HEK293 (cell line): Measurements from ENCODE around the gene CLTCL1.

ENCODE experiments used
- BCL11B ChIP-seq: fragments of 450-650 bp; formaldehyde crosslinking; IDR thresholded peaks from 2 replicates; pipeline ENCODE4 v1.5.1; 2016; ENCODE audit warnings: low read depth, missing biosample characterization, missing genetic modification characterization
- FEZF1 ChIP-seq: fragments of 450-650 bp; formaldehyde crosslinking; IDR thresholded peaks from 2 replicates; pipeline ENCODE4 v1.5.1; 2016; ENCODE audit warnings: missing biosample characterization, missing genetic modification characterization
- KLF17 ChIP-seq: fragments of 450-650 bp; formaldehyde crosslinking; IDR thresholded peaks from 2 replicates; pipeline ENCODE4 v1.5.1; 2016; ENCODE audit warnings: missing biosample characterization, missing genetic modification characterization
- KLF8 ChIP-seq: fragments of 450-650 bp; formaldehyde crosslinking; IDR thresholded peaks from 2 replicates; pipeline ENCODE4 v1.5.1; 2016; ENCODE audit warnings: missing biosample characterization, missing genetic modification characterization
- SCRT1 ChIP-seq: fragments of 450-650 bp; formaldehyde crosslinking; IDR thresholded peaks from 2 replicates; pipeline ENCODE4 v1.5.1; 2016; ENCODE audit warnings: missing biosample characterization, missing genetic modification characterization, borderline replicate concordance
- TCF7L2 ChIP-seq: IDR thresholded peaks from 2 replicates; pipeline ENCODE4 v1.6.1; 2011; ENCODE audit warnings: low read depth, mild to moderate bottlenecking, inconsistent platforms, low read length, moderate library complexity, borderline replicate concordance
- WT1 ChIP-seq: fragments of 450-650 bp; formaldehyde crosslinking; IDR thresholded peaks from 2 replicates; pipeline ENCODE4 v1.5.1; 2016; ENCODE audit warnings: missing biosample characterization, missing genetic modification characterization
- ZBTB1 ChIP-seq: fragments of 450-650 bp; formaldehyde crosslinking; IDR thresholded peaks from 2 replicates; pipeline ENCODE4 v1.5.1; 2016; ENCODE audit warnings: missing biosample characterization, missing genetic modification characterization
- ZBTB48 ChIP-seq: fragments of 450-650 bp; formaldehyde crosslinking; IDR thresholded peaks from 2 replicates; pipeline ENCODE4 v1.5.1; 2016; ENCODE audit warnings: missing biosample characterization, missing genetic modification characterization
- ZBTB7A ChIP-seq: fragments of 450-650 bp; formaldehyde crosslinking; IDR thresholded peaks from 2 replicates; pipeline ENCODE4 v1.5.1; 2016; ENCODE audit warnings: low read depth, missing biosample characterization, missing genetic modification characterization
- ZFP69B ChIP-seq: fragments of 450-650 bp; formaldehyde crosslinking; IDR thresholded peaks from 2 replicates; pipeline ENCODE4 v1.5.1; 2016; ENCODE audit warnings: missing biosample characterization, missing genetic modification characterization
- ZNF121 ChIP-seq: fragments of 450-650 bp; formaldehyde crosslinking; IDR thresholded peaks from 2 replicates; pipeline ENCODE4 v1.5.1; 2016; ENCODE audit warnings: missing biosample characterization, missing genetic modification characterization
- ZNF157 ChIP-seq: fragments of 450-650 bp; formaldehyde crosslinking; IDR thresholded peaks from 2 replicates; pipeline ENCODE4 v1.5.1; 2016; ENCODE audit warnings: missing biosample characterization, missing genetic modification characterization
- ZNF16 ChIP-seq: fragments of 450-650 bp; formaldehyde crosslinking; IDR thresholded peaks from 2 replicates; pipeline ENCODE4 v1.5.1; 2016; ENCODE audit warnings: low read depth, missing biosample characterization, missing genetic modification characterization
- ZNF2 ChIP-seq: fragments of 450-650 bp; formaldehyde crosslinking; IDR thresholded peaks from 2 replicates; pipeline ENCODE4 v1.5.1; 2016; ENCODE audit warnings: missing biosample characterization, missing genetic modification characterization
- ZNF202 ChIP-seq: fragments of 450-650 bp; formaldehyde crosslinking; IDR thresholded peaks from 2 replicates; pipeline ENCODE4 v1.5.1; 2016; ENCODE audit warnings: missing biosample characterization, missing genetic modification characterization, borderline replicate concordance
- ZNF23 ChIP-seq: fragments of 450-650 bp; formaldehyde crosslinking; IDR thresholded peaks from 2 replicates; pipeline ENCODE4 v1.5.1; 2016; ENCODE audit warnings: missing biosample characterization, missing genetic modification characterization, borderline replicate concordance
- ZNF274 ChIP-seq, 2 experiments: fragments of 200-500 bp in 1 of 2; fragments of 450-650 bp in 1 of 2; sonication (Bioruptor generic) in 1 of 2; formaldehyde crosslinking in 1 of 2; IDR thresholded peaks; 2 replicates each; pipeline versions ENCODE4 v1.5.1 to v1.6.1; 2014 to 2016; ENCODE audit warnings: borderline replicate concordance in 1 of 2, inconsistent platforms in 1 of 2, low read length in 1 of 2, missing biosample characterization in 1 of 2, missing genetic modification characterization in 1 of 2
- ZNF341 ChIP-seq: fragments of 450-650 bp; formaldehyde crosslinking; IDR thresholded peaks from 2 replicates; pipeline ENCODE4; 2016; ENCODE audit warnings: low read depth, missing biosample characterization, missing genetic modification characterization
- ZNF350 ChIP-seq: fragments of 450-650 bp; formaldehyde crosslinking; IDR thresholded peaks from 2 replicates; pipeline ENCODE4 v1.5.0; 2017; ENCODE audit warnings: missing biosample characterization, mild to moderate bottlenecking, missing genetic modification characterization
- ZNF449 ChIP-seq: fragments of 450-650 bp; formaldehyde crosslinking; IDR thresholded peaks from 2 replicates; pipeline ENCODE4 v1.5.1; 2017; ENCODE audit warnings: missing biosample characterization, mild to moderate bottlenecking, missing genetic modification characterization, moderate library complexity
- ZNF48 ChIP-seq: fragments of 450-650 bp; formaldehyde crosslinking; IDR thresholded peaks from 2 replicates; pipeline ENCODE4 v1.5.1; 2016; ENCODE audit warnings: missing biosample characterization, missing genetic modification characterization
- ZNF488 ChIP-seq: fragments of 450-650 bp; formaldehyde crosslinking; IDR thresholded peaks from 2 replicates; pipeline ENCODE4 v1.5.1; 2016; ENCODE audit warnings: missing biosample characterization, missing genetic modification characterization
- ZNF501 ChIP-seq: fragments of 450-650 bp; formaldehyde crosslinking; IDR thresholded peaks from 2 replicates; pipeline ENCODE4 v1.5.1; 2016; ENCODE audit warnings: missing biosample characterization, missing genetic modification characterization
- ZNF621 ChIP-seq: fragments of 450-650 bp; formaldehyde crosslinking; IDR thresholded peaks from 2 replicates; pipeline ENCODE4 v1.5.1; 2017; ENCODE audit warnings: missing biosample characterization, missing genetic modification characterization
- ZNF626 ChIP-seq: fragments of 450-650 bp; sonication (Bioruptor Pico); formaldehyde crosslinking; IDR thresholded peaks from 2 replicates; pipeline ENCODE4 v1.5.1; 2018; ENCODE audit warnings: missing biosample characterization, missing genetic modification characterization, inconsistent platforms
- ZNF664 ChIP-seq: fragments of 450-650 bp; formaldehyde crosslinking; IDR thresholded peaks from 2 replicates; pipeline ENCODE4 v1.5.1; 2016; ENCODE audit warnings: missing biosample characterization, missing genetic modification characterization
- ZNF704 ChIP-seq: fragments of 450-650 bp; formaldehyde crosslinking; IDR thresholded peaks from 2 replicates; pipeline ENCODE4 v1.5.1; 2016; ENCODE audit warnings: missing biosample characterization, missing genetic modification characterization
- ZNF776 ChIP-seq: fragments of 450-650 bp; formaldehyde crosslinking; IDR thresholded peaks from 2 replicates; pipeline ENCODE4 v1.5.0; 2017; ENCODE audit warnings: missing biosample characterization, missing genetic modification characterization, borderline replicate concordance
- ZSCAN30 ChIP-seq: fragments of 450-650 bp; IDR thresholded peaks from 2 replicates; pipeline ENCODE4 v1.5.1; 2018; ENCODE audit warnings: missing biosample characterization, mild to moderate bottlenecking, missing genetic modification characterization, moderate library complexity
- TF ChIP-seq, protein P1 (sequence below): fragments of 450-650 bp; formaldehyde crosslinking; conservative IDR thresholded peaks from 2 replicates; pipeline ENCODE4 v1.5.1; 2016; ENCODE audit warnings: low read depth, missing biosample characterization, missing genetic modification characterization
- TF ChIP-seq, protein P2 (sequence below): fragments of 450-650 bp; formaldehyde crosslinking; IDR thresholded peaks from 2 replicates; pipeline ENCODE4 v1.5.1; 2016; ENCODE audit warnings: missing biosample characterization, missing genetic modification characterization

CLTCL1 gene

GRCh38 chr22:19176175-19176643 is 115.3 kb downstream of the CLTCL1 start (continued):
- no peak for TF ChIP-seq ZBTB7A (tag by site-specific recombination)
- TF ChIP-seq ZNF488 = no peak
- TF ChIP-seq ZNF664 (tag by site-specific recombination) = no peak
- TF ChIP-seq ZNF202 (tag by site-specific recombination) = no peak
- no peak for TF ChIP-seq FEZF1
- no peak for TF ChIP-seq SCRT1 (tag by site-specific recombination)
- no peak for TF ChIP-seq ZNF449 (tag by site-specific recombination)
- TF ChIP-seq ZNF48 = no peak
- no peak for TF ChIP-seq ZNF121
- TF ChIP-seq KLF8 (tag by site-specific recombination) = peak; percentile 65
- TF ChIP-seq, protein P1, sequence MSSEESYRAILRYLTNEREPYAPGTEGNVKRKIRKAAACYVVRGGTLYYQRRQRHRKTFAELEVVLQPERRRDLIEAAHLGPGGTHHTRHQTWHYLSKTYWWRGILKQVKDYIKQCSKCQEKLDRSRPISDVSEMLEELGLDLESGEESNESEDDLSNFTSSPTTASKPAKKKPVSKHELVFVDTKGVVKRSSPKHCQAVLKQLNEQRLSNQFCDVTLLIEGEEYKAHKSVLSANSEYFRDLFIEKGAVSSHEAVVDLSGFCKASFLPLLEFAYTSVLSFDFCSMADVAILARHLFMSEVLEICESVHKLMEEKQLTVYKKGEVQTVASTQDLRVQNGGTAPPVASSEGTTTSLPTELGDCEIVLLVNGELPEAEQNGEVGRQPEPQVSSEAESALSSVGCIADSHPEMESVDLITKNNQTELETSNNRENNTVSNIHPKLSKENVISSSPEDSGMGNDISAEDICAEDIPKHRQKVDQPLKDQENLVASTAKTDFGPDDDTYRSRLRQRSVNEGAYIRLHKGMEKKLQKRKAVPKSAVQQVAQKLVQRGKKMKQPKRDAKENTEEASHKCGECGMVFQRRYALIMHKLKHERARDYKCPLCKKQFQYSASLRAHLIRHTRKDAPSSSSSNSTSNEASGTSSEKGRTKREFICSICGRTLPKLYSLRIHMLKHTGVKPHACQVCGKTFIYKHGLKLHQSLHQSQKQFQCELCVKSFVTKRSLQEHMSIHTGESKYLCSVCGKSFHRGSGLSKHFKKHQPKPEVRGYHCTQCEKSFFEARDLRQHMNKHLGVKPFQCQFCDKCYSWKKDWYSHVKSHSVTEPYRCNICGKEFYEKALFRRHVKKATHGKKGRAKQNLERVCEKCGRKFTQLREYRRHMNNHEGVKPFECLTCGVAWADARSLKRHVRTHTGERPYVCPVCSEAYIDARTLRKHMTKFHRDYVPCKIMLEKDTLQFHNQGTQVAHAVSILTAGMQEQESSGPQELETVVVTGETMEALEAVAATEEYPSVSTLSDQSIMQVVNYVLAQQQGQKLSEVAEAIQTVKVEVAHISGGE (tag by site-specific recombination) = no peak; the same call in 1 of the 2 replicates
- TF ChIP-seq ZNF23 (tag by site-specific recombination) = no peak
- TF ChIP-seq ZBTB48 (tag by site-specific recombination) = no peak; the same call in 1 of the 2 replicates
- TF ChIP-seq, protein P2, sequence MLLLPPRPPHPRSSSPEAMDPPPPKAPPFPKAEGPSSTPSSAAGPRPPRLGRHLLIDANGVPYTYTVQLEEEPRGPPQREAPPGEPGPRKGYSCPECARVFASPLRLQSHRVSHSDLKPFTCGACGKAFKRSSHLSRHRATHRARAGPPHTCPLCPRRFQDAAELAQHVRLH = no peak
- no peak for TF ChIP-seq ZSCAN30 (tag by site-specific recombination)
- no peak; the same call in none of the 2 replicates for TF ChIP-seq BCL11B (tag by site-specific recombination)
- no peak for TF ChIP-seq ZNF274 (IDR thresholded peaks at IDR 0.05; ENCODE audit: low read length)
- TF ChIP-seq ZNF274 (tag by site-specific recombination; IDR thresholded peaks at IDR 0.05; ENCODE audit: borderline replicate concordance) = no peak
- no peak for TF ChIP-seq WT1 (tag by site-specific recombination)
- TF ChIP-seq KLF17 = peak; percentile 52; the same call in 1 of the 2 replicates
- no peak for TF ChIP-seq ZNF621 (tag by site-specific recombination)
- no peak for TF ChIP-seq ZNF341 (tag by site-specific recombination)
- TF ChIP-seq ZNF704 (tag by site-specific recombination) = no peak
- no peak for TF ChIP-seq ZBTB1 (tag by site-specific recombination)
- no peak for TF ChIP-seq ZNF2 (tag by site-specific recombination)
- no peak for TF ChIP-seq ZNF16 (tag by site-specific recombination)
- TF ChIP-seq ZNF157 (tag by site-specific recombination) = no peak
- TF ChIP-seq ZNF501 (tag by site-specific recombination) = no peak; the same call in 1 of the 2 replicates
- no peak for TF ChIP-seq ZFP69B (tag by site-specific recombination)
- no peak for TF ChIP-seq TCF7L2
- no peak for TF ChIP-seq ZNF350 (tag by site-specific recombination)
- TF ChIP-seq ZNF776 (tag by site-specific recombination) = no peak
- TF ChIP-seq ZNF626 = no peak
